Measurements from ENCODE around the gene MICA. TPM values are rescaled to one million over a fixed set of nuclear protein-coding genes. Genes with fewer than 3 reads are reported as not detected.
A peak's percentile ranks its signal among the peaks of the same experiment; 100 is the strongest.
"Not testable (repeated sequence)": the region's sequence is repeated elsewhere in the genome, so short reads cannot be mapped to it uniquely, and the experiment has no call there.

MICA gene
- total RNA-seq, 4 donors from 2014 or later, result 7.8 to 45.3 (median 19.9) TPM

- Histone ChIP-seq H3K4me1 (peaks cover 0 to 4% (median 2%) of the 10 kb centered on the region in 4 donors), H3K27me3 (peaks cover 33% of the 10 kb centered on the region), H3K27ac (no peak overlapping the region), H3K9me3 (no peaks in the 10 kb centered on the region), H3K4me3 (no peak overlapping the region), H3K36me3 (no peaks in the 10 kb centered on the region)
- DNase-seq, result no peak
- no peak for TF ChIP-seq POLR2A (IDR thresholded peaks at IDR 0.05)
- TF ChIP-seq CTCF (IDR thresholded peaks at IDR 0.05), result no peak
- no peak for TF ChIP-seq EP300 (IDR thresholded peaks at IDR 0.05; ENCODE audit: low read depth)
- no peak for TF ChIP-seq POLR2AphosphoS5 (IDR thresholded peaks at IDR 0.05)
- WGBS, 2 donors (ENCODE audit: low coverage in 1 of 2), result 74 to 80% methylated on average over 5 of the region's 5 CpGs
- intact Hi-C loops (cut with DNase I; ENCODE audit: low total_unique reads), result loop anchor here (5.0 kb wide), 2 partner anchors 169 to 229 kb away; partner anchors contain the start of gene PSORS1C2
- in situ Hi-C loops (cut with MboI; ENCODE audit: low pct_ligation_motif_present in 1 of 4, low pct_unique_long_range_greater_than_20kb in 1 of 4, low sequenced_read_pairs in 3 of 4), result loop anchor here (5.0 to 10.0 kb wide), 4 partner anchors 171 to 231 kb away; partner anchors contain the start of gene PSORS1C2 (in 3 of the 4)
These were observed 37.5 kb upstream of the MICA start for GRCh38 chr6:31365864-31366263.

GRCh38 chr6:31366693-31367470 lies 36.5 kb upstream of the MICA start:
- TF ChIP-seq POLR2AphosphoS5 (IDR thresholded peaks at IDR 0.05) (peak in 1 of 3 donors; percentile 26), POLR2A (IDR thresholded peaks at IDR 0.05) (no peak), CTCF (IDR thresholded peaks at IDR 0.05) (peak; percentile 91 to 98 (median 92)), EP300 (IDR thresholded peaks at IDR 0.05; ENCODE audit: low read depth) (no peak)
- intact Hi-C loops (cut with DNase I; ENCODE audit: low total_unique reads) (loop anchor here (1.0 to 5.0 kb wide), 3 partner anchors 96 to 230 kb away; partner anchors contain the start of gene PSORS1C2), in situ Hi-C loops (cut with MboI; ENCODE audit: low pct_ligation_motif_present in 1 of 4, low pct_unique_long_range_greater_than_20kb in 1 of 4, low sequenced_read_pairs in 3 of 4) (loop anchor here (5.0 to 10.0 kb wide), 4 partner anchors 172 to 232 kb away; partner anchors contain the start of gene PSORS1C2 (in 3 of the 4))

GRCh38 chr6:31368461-31368860 lies 34.9 kb upstream of the MICA start:
- peaks cover 3 to 6% of the 10 kb centered on the region in 2 donors for H3K9me3 ChIP-seq
- H3K4me3 ChIP-seq, result no peak overlapping the region
- TF ChIP-seq CTCF (IDR thresholded peaks at IDR 0.05), result no peak
- no peak for TF ChIP-seq POLR2A (IDR thresholded peaks at IDR 0.05)
- TF ChIP-seq POLR2AphosphoS5 (IDR thresholded peaks at IDR 0.05), result no peak
- TF ChIP-seq EP300 (IDR thresholded peaks at IDR 0.05; ENCODE audit: low read depth), result no peak
- peaks cover 35% of the 10 kb centered on the region for H3K27me3 ChIP-seq
- WGBS, 2 donors (ENCODE audit: low coverage in 1 of 2), result 76% methylated on average over 2 of the region's 2 CpGs; no CpG with 5 or more reads in 1 of the 2 donors
- H3K27ac ChIP-seq, result no peak overlapping the region
- no peaks in the 10 kb centered on the region for H3K36me3 ChIP-seq
- DNase-seq, result no peak
- intact Hi-C loops (cut with DNase I; ENCODE audit: low total_unique reads) (loop anchor here (5.0 kb wide), 2 partner anchors 171 to 231 kb away; partner anchors contain the start of gene PSORS1C2), in situ Hi-C loops (cut with MboI; ENCODE audit: low pct_ligation_motif_present in 1 of 4, low pct_unique_long_range_greater_than_20kb in 1 of 4, low sequenced_read_pairs in 3 of 4) (loop anchor here (5.0 to 10.0 kb wide), 4 partner anchors 174 to 234 kb away; partner anchors contain the start of gene PSORS1C2 (in 3 of the 4))
- H3K4me1 ChIP-seq, result peaks cover 0 to 4% (median 2%) of the 10 kb centered on the region in 4 donors

More at GRCh38 chr6:31366693-31367470, 36.5 kb upstream of the MICA start:
- H3K36me3 ChIP-seq, result no peaks in the 10 kb centered on the region
- 10% methylated on average over 27 of the region's 30 CpGs; no CpG with 5 or more reads in 1 of the 2 donors for WGBS, 2 donors (ENCODE audit: low coverage in 1 of 2)
- peaks cover 33% of the 10 kb centered on the region for H3K27me3 ChIP-seq
- peaks cover 0 to 4% (median 2%) of the 10 kb centered on the region in 4 donors for H3K4me1 ChIP-seq
- no peak overlapping the region for H3K27ac ChIP-seq
- H3K4me3 ChIP-seq, result peak overlapping the region in 1 of 4 donors; percentile 36
- H3K9me3 ChIP-seq, result peaks cover 1 to 2% of the 10 kb centered on the region in 2 donors
- peak; percentile 90 for DNase-seq

GRCh38 chr6:31374118-31374517 lies 29.3 kb upstream of the MICA start:
- Histone ChIP-seq H3K4me1 (peaks cover 0 to 13% (median 5%) of the 10 kb centered on the region in 4 donors), H3K27me3 (peaks cover 26% of the 10 kb centered on the region)
- H3K4me3 ChIP-seq; in situ Hi-C loops (cut with MboI; ENCODE audit: low pct_ligation_motif_present in 1 of 4, low pct_unique_long_range_greater_than_20kb in 1 of 4, low sequenced_read_pairs in 3 of 4); H3K36me3 ChIP-seq; DNase-seq; H3K9me3 ChIP-seq; H3K27ac ChIP-seq; intact Hi-C loops (cut with DNase I; ENCODE audit: low total_unique reads): not testable (repeated sequence)
- 9% methylated on average over 4 of the region's 8 CpGs; no CpG with 5 or more reads in 1 of the 2 donors for WGBS, 2 donors (ENCODE audit: low coverage in 1 of 2)
- peak in 2 of 5 experiments; percentile 46 to 50 for TF ChIP-seq CTCF (IDR thresholded peaks at IDR 0.05)
